PC-3 (cell line): ENCODE data around the gene RNASE13.

Experiments
- CTCF ChIP-seq: fragments of 300-600 bp; sonication (generic); conservative IDR thresholded peaks from 2 replicates; pipeline ENCODE4 v1.5.1; 2017; ENCODE audit warnings: antibody characterized with exemption, low read depth, mild to moderate bottlenecking, low read length
- EZH2 ChIP-seq: fragments of 300-600 bp; sonication (generic); IDR thresholded peaks from one replicate; pipeline ENCODE4 v1.6.1; 2017; ENCODE audit warnings: antibody characterized with exemption, mild to moderate bottlenecking, low read length; ENCODE audit not compliant: unreplicated experiment
- EZH2phosphoT487 ChIP-seq: fragments of 300-600 bp; sonication (generic); IDR thresholded peaks from 2 replicates; pipeline ENCODE4 v1.6.1; 2018; ENCODE audit warnings: mild to moderate bottlenecking, antibody characterized with exemption, low read length, borderline replicate concordance

GRCh38 chr14:21077672-21078071 is 43.1 kb upstream of the RNASE13 start:
- TF ChIP-seq CTCF (no peak), EZH2 (no peak), EZH2phosphoT487 (no peak)
